NT2/D1 (cell line): ENCODE measurements around the gene RYR3.

Source experiments
- SUZ12 ChIP-seq: IDR thresholded peaks from 2 replicates; pipeline ENCODE4 v1.6.1; 2011; ENCODE audit not compliant: insufficient read length, insufficient read depth; ENCODE audit errors: extremely low read depth
- YY1 ChIP-seq: IDR thresholded peaks from 2 replicates; pipeline ENCODE4 v1.6.1; 2011; ENCODE audit not compliant: insufficient read length, insufficient read depth
- ZNF274 ChIP-seq: IDR thresholded peaks from 2 replicates; pipeline ENCODE4 v1.6.1; 2011; ENCODE audit warnings: mild to moderate bottlenecking, low read depth, low read length

DNA sequence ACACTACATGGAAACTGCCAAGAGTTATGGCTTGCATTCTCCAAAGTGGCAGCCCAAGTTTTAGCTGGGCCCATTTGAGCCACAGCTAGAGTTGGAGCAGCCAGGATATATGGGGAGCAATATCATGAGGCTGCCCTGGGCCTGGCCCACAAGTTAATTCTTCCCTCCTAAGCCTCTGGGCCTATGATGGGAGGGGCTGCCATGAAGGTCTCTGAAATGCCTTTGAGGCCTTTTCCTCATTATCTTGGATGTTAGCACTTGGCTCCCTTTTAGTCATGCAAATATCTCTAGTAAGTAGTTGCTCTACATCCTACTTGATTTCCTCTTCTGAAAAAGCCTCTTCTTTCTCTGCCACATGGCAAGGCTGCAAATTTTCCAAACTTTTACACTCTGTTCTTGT lies 400.0 kb downstream of the RYR3 start:
- TF ChIP-seq ZNF274 (no peak), SUZ12 (no peak), YY1 (no peak)
